ENCODE data around the gene PEAR1. TPM values are rescaled to one million over a fixed set of nuclear protein-coding genes. Genes with fewer than 3 reads are reported as not detected.

The PEAR1 gene
- total RNA-seq, 3 donors from 2014 or later (not counting 1 experiment from before 2014, with no cell fraction given): 0.52 to 1.4 (median 0.80) TPM

DNA sequence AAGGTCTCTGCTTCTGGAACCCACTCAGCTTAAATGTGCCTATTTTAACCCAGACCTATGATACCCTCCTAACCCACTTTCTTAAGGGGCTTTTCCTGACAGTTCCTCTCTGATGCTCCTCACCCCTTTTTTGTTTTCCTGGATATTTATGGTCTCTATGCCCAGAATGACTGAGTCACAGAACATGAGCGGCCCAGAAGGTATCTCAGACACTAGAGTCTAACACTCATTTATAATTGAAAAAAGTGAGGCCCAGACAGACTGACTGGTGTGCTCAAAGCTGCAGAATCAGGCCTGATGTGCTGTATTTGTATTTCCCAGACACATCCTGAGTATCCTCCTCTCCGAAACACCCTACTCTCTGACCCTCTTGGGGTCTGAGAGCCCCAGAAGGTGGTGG, 70.9 kb downstream of the PEAR1 start:
- H3K9me3 ChIP-seq (ENCODE audit: control insufficient read depth, insufficient read depth, low read length): no peaks in the 10 kb centered on the region
- H3K4me1 ChIP-seq (ENCODE audit: control insufficient read depth, insufficient read depth, low read length): peaks cover 11% of the 10 kb centered on the region
- H3K27ac ChIP-seq (ENCODE audit: low read length): no peak overlapping the region
- H3K36me3 Mint-ChIP-seq: no peaks in the 10 kb centered on the region
- no peak overlapping the region for H3K4me3 Mint-ChIP-seq
- WGBS (ENCODE audit: insufficient coverage): 89% methylated on average over 2 of the region's 2 CpGs
- no peak overlapping the region for H3K4me3 ChIP-seq (ENCODE audit: low read length)
- no peak overlapping the region for H3K27ac Mint-ChIP-seq
- H3K9me3 Mint-ChIP-seq: no peaks in the 10 kb centered on the region
- H3K36me3 ChIP-seq (ENCODE audit: control insufficient read depth, insufficient read depth, low read length): no peaks in the 10 kb centered on the region
- H3K4me1 Mint-ChIP-seq: peaks cover 9 to 10% of the 10 kb centered on the region in 2 donors
- DNase-seq: no peak
- ATAC-seq: no peak
- TF ChIP-seq, protein P1, sequence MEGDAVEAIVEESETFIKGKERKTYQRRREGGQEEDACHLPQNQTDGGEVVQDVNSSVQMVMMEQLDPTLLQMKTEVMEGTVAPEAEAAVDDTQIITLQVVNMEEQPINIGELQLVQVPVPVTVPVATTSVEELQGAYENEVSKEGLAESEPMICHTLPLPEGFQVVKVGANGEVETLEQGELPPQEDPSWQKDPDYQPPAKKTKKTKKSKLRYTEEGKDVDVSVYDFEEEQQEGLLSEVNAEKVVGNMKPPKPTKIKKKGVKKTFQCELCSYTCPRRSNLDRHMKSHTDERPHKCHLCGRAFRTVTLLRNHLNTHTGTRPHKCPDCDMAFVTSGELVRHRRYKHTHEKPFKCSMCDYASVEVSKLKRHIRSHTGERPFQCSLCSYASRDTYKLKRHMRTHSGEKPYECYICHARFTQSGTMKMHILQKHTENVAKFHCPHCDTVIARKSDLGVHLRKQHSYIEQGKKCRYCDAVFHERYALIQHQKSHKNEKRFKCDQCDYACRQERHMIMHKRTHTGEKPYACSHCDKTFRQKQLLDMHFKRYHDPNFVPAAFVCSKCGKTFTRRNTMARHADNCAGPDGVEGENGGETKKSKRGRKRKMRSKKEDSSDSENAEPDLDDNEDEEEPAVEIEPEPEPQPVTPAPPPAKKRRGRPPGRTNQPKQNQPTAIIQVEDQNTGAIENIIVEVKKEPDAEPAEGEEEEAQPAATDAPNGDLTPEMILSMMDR (IDR thresholded peaks at IDR 0.05): no peak
- intact Hi-C loops (cut with micrococcal nuclease): no loop called here
- H3K27me3 Mint-ChIP-seq (ENCODE audit: low read depth in 2 of 2): peaks cover 14 to 25% of the 10 kb centered on the region in 2 donors
- H3K27me3 ChIP-seq (ENCODE audit: control insufficient read depth, insufficient read depth, low read length): no peaks in the 10 kb centered on the region

Other genes starting within 250 kb of the PEAR1 start
- gene NES, start 216.3 kb upstream of the PEAR1 start, total RNA-seq: not detected
- 1 to 10 TPM; 3.0 to 3.8 (median 3.0) TPM for gene CRABP2, start 188.1 kb upstream of the PEAR1 start, total RNA-seq
- 10 to 100 TPM; 23.5 to 25.3 (median 23.8) TPM for gene METTL25B, start 165.2 kb upstream of the PEAR1 start, total RNA-seq
- gene ISG20L2, start 165.0 kb upstream of the PEAR1 start, total RNA-seq: 10 to 100 TPM; 60.3 to 71.9 (median 68.7) TPM
- 10 to 100 TPM; 15.9 to 19.7 (median 18.7) TPM for gene MRPL24, start 152.6 kb upstream of the PEAR1 start, total RNA-seq
- gene HDGF, start 142.0 kb upstream of the PEAR1 start, total RNA-seq: 100 to 1,000 TPM in 1 of 3 donors, 10 to 100 TPM in 2; 95.3 to 110 (median 96.6) TPM
- gene PRCC, start 126.2 kb upstream of the PEAR1 start, total RNA-seq: 10 to 100 TPM; 66.5 to 92.4 (median 69.1) TPM
- 100 to 1,000 TPM; 155 to 324 (median 312) TPM for gene SH2D2A, start 76.9 kb upstream of the PEAR1 start, total RNA-seq
- under 1 TPM; 0.10 to 0.18 (median 0.14) TPM for gene INSRR, start 34.6 kb upstream of the PEAR1 start, total RNA-seq
- 10 to 100 TPM in 1 of 3 donors, 1 to 10 TPM in 2; 1.7 to 16.7 (median 2.4) TPM for gene NTRK1, start 32.9 kb upstream of the PEAR1 start, total RNA-seq
- gene LRRC71, start 26.9 kb downstream of the PEAR1 start, total RNA-seq: not detected
- gene ARHGEF11, start 152.0 kb downstream of the PEAR1 start, total RNA-seq: 1 to 10 TPM; 1.7 to 2.8 (median 2.4) TPM
- not detected for gene ETV3L, start 206.1 kb downstream of the PEAR1 start, total RNA-seq
- 100 to 1,000 TPM in 1 of 3 donors, 10 to 100 TPM in 2; 58.3 to 101 (median 76.6) TPM for gene ETV3, start 244.7 kb downstream of the PEAR1 start, total RNA-seq